ENCODE measurements around the gene DEFB126.

DNA sequence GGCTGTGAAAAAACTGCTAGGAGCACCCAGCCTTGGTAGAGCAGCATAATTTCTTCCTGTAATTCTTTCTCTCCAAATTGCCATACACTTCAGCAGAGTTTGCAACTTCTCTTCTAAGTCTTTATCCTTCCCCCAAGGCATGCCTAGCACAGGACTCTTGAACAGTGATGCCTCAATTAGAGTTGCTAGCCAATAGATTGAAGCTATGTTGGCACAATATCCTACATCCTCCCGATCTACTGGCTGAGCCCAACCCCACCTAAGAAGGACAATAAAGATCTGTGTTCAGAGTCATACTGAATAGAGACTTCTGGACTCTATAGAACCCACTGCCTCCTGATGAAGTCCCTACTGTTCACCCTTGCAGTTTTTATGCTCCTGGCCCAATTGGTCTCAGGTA lies at the start of gene DEFB126:
- TF ChIP-seq, protein P1, sequence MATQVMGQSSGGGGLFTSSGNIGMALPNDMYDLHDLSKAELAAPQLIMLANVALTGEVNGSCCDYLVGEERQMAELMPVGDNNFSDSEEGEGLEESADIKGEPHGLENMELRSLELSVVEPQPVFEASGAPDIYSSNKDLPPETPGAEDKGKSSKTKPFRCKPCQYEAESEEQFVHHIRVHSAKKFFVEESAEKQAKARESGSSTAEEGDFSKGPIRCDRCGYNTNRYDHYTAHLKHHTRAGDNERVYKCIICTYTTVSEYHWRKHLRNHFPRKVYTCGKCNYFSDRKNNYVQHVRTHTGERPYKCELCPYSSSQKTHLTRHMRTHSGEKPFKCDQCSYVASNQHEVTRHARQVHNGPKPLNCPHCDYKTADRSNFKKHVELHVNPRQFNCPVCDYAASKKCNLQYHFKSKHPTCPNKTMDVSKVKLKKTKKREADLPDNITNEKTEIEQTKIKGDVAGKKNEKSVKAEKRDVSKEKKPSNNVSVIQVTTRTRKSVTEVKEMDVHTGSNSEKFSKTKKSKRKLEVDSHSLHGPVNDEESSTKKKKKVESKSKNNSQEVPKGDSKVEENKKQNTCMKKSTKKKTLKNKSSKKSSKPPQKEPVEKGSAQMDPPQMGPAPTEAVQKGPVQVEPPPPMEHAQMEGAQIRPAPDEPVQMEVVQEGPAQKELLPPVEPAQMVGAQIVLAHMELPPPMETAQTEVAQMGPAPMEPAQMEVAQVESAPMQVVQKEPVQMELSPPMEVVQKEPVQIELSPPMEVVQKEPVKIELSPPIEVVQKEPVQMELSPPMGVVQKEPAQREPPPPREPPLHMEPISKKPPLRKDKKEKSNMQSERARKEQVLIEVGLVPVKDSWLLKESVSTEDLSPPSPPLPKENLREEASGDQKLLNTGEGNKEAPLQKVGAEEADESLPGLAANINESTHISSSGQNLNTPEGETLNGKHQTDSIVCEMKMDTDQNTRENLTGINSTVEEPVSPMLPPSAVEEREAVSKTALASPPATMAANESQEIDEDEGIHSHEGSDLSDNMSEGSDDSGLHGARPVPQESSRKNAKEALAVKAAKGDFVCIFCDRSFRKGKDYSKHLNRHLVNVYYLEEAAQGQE (IDR thresholded peaks at IDR 0.05; ENCODE audit: low read depth), result no peak
- TF ChIP-seq FOXM1 (IDR thresholded peaks at IDR 0.05; ENCODE audit: borderline replicate concordance, low read depth), result no peak

All from Ishikawa (cell line).